ENCODE results near the gene MISP.

DNA sequence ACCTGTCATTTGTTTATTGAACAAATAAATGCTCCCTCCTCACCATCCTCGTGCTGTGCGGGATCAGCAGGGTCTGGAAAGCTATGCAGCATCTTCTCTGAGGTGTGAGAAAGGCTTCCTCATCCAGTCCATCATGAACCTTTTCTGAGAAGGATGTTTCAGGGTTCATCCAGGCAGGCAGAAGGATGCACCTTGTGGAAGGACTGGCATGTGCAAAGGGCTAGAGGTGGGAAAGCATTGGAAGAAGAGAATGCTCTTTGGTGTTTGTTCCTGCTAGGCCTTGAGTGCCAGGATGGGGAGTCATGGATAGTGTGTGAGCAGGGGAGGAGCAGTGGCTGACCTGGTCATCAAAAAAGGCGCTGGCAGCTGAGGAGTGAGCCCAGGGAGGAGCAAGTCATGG is 35.6 kb upstream of the MISP start:
- TF ChIP-seq CTBP1 (IDR thresholded peaks at IDR 0.05; ENCODE audit: borderline replicate concordance) (no peak), BHLHE40 (IDR thresholded peaks at IDR 0.05; ENCODE audit: borderline replicate concordance) (no peak), TARDBP (IDR thresholded peaks at IDR 0.05) (no peak), FOXM1 (IDR thresholded peaks at IDR 0.05; ENCODE audit: borderline replicate concordance) (no peak)
- TF ChIP-seq, protein P1, sequence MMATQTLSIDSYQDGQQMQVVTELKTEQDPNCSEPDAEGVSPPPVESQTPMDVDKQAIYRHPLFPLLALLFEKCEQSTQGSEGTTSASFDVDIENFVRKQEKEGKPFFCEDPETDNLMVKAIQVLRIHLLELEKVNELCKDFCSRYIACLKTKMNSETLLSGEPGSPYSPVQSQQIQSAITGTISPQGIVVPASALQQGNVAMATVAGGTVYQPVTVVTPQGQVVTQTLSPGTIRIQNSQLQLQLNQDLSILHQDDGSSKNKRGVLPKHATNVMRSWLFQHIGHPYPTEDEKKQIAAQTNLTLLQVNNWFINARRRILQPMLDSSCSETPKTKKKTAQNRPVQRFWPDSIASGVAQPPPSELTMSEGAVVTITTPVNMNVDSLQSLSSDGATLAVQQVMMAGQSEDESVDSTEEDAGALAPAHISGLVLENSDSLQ (IDR thresholded peaks at IDR 0.05) = no peak

All from HEK293T (cell line).